Non-pigmented ciliary epithelial cell (primary cell): ENCODE measurements around the gene GPR61.

Source experiments
- DNase-seq: peaks from one replicate; pipeline ENCODE4 v3.0.0-alpha.2; 2010; ENCODE audit warnings: low read depth

The GPR61 gene, protein sequence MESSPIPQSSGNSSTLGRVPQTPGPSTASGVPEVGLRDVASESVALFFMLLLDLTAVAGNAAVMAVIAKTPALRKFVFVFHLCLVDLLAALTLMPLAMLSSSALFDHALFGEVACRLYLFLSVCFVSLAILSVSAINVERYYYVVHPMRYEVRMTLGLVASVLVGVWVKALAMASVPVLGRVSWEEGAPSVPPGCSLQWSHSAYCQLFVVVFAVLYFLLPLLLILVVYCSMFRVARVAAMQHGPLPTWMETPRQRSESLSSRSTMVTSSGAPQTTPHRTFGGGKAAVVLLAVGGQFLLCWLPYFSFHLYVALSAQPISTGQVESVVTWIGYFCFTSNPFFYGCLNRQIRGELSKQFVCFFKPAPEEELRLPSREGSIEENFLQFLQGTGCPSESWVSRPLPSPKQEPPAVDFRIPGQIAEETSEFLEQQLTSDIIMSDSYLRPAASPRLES

DNA sequence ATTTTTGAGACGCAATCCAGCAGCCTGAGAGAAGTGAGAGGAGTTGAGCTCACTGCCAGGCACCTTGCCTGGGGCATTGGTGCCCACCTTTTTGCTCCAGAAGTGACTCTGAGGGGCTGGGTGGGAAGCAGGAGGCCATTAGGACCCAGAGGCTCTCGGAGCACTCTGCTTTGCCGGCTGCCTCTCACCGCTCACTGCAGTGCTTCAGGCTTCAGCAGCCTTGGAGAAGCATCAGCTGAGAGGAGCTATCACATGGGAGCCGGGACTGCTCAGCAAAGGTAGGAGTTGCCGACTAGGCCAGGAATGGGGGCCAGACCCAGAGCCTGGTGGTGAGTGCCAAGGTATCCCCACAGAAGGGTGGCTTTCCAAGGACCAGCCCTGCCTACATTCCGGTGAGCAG lies at the start of gene GPR61:
GPR61 (plus strand) TSS at position 197 of the 400 bp plus-strand sequence. CDS start 3,151 bp downstream, outside the sequence.
- no peak for DNase-seq

DNA sequence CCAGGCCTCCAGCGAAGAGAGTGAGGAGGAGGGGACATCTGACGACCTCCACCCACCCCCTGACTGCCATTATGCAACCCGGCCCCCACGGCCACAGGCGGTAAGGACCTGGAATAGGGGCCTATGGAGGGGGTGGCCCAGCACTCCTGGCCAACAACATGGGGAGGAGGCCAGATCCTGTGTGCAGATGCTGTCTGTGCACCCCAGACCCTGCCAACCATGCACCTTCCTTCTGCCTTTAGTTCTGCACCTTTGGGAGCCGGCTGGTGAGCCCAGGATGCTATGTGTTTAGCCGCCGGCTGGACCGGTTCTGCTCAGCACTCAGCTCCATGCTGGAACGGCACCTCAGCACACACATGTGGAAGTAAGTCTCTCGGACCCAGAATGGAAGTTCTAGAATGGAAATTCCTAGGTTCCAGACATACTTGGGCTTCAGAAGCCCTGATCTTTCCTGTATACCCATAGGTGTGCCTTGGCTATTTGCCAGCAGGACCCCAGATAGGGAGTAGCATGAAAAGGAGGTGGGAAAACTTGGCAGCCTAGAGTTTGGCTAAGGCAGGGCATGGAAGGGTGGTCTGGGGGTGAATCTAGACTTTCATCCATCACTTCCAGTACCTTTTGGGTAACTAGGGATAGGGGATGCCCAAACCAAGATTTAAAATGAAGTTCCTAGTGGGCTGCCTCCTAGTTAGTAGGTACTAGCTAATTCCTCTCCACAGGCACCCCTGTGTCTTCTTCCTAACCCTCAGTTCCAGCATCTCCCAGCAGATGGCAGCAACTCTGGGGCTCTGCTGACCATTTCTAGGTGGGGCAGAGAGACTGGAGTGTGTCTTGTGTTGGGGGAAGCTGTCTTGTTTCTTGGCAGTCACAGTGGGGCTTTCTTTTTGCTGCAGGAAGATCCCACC lies 49.4 kb upstream of the GPR61 start:
- DNase-seq: no peak

DNA sequence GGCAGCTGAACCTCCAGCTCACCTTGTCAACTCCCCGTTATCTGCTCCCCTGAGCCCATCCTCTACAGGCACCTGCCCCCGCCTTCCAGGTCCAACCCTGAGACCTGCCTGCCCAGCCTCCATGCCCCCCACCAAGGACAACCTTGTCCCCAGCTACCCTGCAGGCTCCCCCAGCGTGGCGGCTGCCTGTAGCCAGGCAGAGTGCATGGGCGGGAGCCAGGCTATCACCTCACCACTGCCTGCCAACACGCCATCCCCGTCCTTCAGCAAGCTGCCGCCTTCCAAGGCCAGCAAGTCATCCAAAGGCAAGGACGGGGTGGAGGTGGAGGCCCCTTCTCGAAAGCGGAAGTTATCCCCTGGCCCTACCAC lies 48.8 kb upstream of the GPR61 start:
- no peak for DNase-seq

GRCh38 chr1:109491372-109491771 lies 48.3 kb upstream of the GPR61 start:
- DNase-seq: no peak

GRCh38 chr1:109492779-109493178 lies 46.9 kb upstream of the GPR61 start:
- DNase-seq: no peak

GRCh38 chr1:109493227-109493626 lies 46.4 kb upstream of the GPR61 start:
- no peak for DNase-seq

GRCh38 chr1:109493805-109494539 lies 45.7 kb upstream of the GPR61 start, which contains the start of gene CYB561D1:
CYB561D1 (plus strand) TSS chr1:109494094; CDS start chr1:109494140, 46 bp downstream.
- no peak for DNase-seq

- DNase-seq: no peak
These were observed 43.9 kb upstream of the GPR61 start for GRCh38 chr1:109495738-109496137.

GRCh38 chr1:109497449-109498160 lies 42.1 kb upstream of the GPR61 start:
- no peak for DNase-seq

- DNase-seq: no peak
These were observed 41.4 kb upstream of the GPR61 start for GRCh38 chr1:109498161-109498801.

GRCh38 chr1:109499081-109499480 lies 40.6 kb upstream of the GPR61 start:
- no peak for DNase-seq

- DNase-seq: no peak
These were observed 39.8 kb upstream of the GPR61 start for GRCh38 chr1:109499661-109500536.

GRCh38 chr1:109500941-109501381 lies 38.7 kb upstream of the GPR61 start:
- no peak for DNase-seq

- no peak for DNase-seq
These were observed 37.9 kb upstream of the GPR61 start for GRCh38 chr1:109501644-109502363.

- DNase-seq: no peak
These were observed 37.3 kb upstream of the GPR61 start for GRCh38 chr1:109502364-109502851.

- DNase-seq: no peak
These were observed 35.7 kb upstream of the GPR61 start for GRCh38 chr1:109503935-109504334.

DNA sequence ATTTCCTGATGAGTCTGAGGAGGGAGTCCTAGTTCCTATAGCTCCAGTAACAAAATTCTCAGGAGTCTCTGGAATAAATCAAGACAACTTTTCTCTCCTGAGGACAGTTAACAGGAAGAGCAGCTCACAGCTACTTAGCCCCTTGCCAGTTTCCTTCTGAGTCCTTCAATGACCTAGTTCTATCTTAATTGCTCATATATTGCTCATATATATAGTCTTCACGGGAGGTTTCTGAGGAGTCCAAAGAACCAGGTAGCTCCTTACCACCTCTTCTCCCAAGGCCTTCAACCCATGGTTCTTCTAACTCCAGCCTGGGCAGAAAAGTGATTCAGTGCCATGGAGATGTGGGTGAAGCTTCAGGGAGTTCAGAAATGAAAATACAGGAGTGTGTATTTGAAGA lies 34.7 kb upstream of the GPR61 start:
- no peak for DNase-seq

GRCh38 chr1:109508001-109508872 lies 31.4 kb upstream of the GPR61 start:
- no peak for DNase-seq
